ENCODE data around the gene ZFP36L1.

ZFP36L1 gene

GRCh38 chr14:68762953-68763764 is 29.7 kb downstream of the ZFP36L1 start:
- no peak for DNase-seq (ENCODE audit: low read depth)

- DNase-seq (ENCODE audit: low read depth), result no peak
Observed at GRCh38 chr14:68761391-68761790, 31.5 kb downstream of the ZFP36L1 start.

- no peak for DNase-seq (ENCODE audit: low read depth)
Observed at GRCh38 chr14:68760761-68761160, 32.1 kb downstream of the ZFP36L1 start.

GRCh38 chr14:68759937-68760336 is 32.9 kb downstream of the ZFP36L1 start:
- no peak for DNase-seq (ENCODE audit: low read depth)

GRCh38 chr14:68759017-68759560 is 33.8 kb downstream of the ZFP36L1 start:
- DNase-seq (ENCODE audit: low read depth), result no peak

- no peak for DNase-seq (ENCODE audit: low read depth)
Observed at GRCh38 chr14:68758301-68758700, 34.6 kb downstream of the ZFP36L1 start.

GRCh38 chr14:68757618-68758081 is 35.2 kb downstream of the ZFP36L1 start:
- DNase-seq (ENCODE audit: low read depth), result no peak

- DNase-seq (ENCODE audit: low read depth), result no peak
Observed at GRCh38 chr14:68756734-68757133, 36.1 kb downstream of the ZFP36L1 start.

GRCh38 chr14:68756000-68756481 is 36.8 kb downstream of the ZFP36L1 start:
- DNase-seq (ENCODE audit: low read depth), result no peak

- no peak for DNase-seq (ENCODE audit: low read depth)
Observed at GRCh38 chr14:68755016-68755353, 37.9 kb downstream of the ZFP36L1 start.

- no peak for DNase-seq (ENCODE audit: low read depth)
Observed at GRCh38 chr14:68753690-68754089, 39.2 kb downstream of the ZFP36L1 start.

- DNase-seq (ENCODE audit: low read depth), result no peak
Observed at GRCh38 chr14:68752271-68753006, 40.4 kb downstream of the ZFP36L1 start.

- no peak for DNase-seq (ENCODE audit: low read depth)
Observed at GRCh38 chr14:68749487-68750475, 43.1 kb downstream of the ZFP36L1 start.

- DNase-seq (ENCODE audit: low read depth), result no peak
Observed at GRCh38 chr14:68748691-68749090, 44.2 kb downstream of the ZFP36L1 start.

- no peak for DNase-seq (ENCODE audit: low read depth)
Observed at GRCh38 chr14:68748260-68748659, 44.6 kb downstream of the ZFP36L1 start.

GRCh38 chr14:68747393-68747792 is 45.5 kb downstream of the ZFP36L1 start:
- DNase-seq (ENCODE audit: low read depth), result no peak

GRCh38 chr14:68744613-68745012 is 48.3 kb downstream of the ZFP36L1 start:
- no peak for DNase-seq (ENCODE audit: low read depth)

GRCh38 chr14:68741839-68742470 is 50.9 kb downstream of the ZFP36L1 start:
- DNase-seq (ENCODE audit: low read depth), result no peak

- no peak for DNase-seq (ENCODE audit: low read depth)
Observed at GRCh38 chr14:68741477-68741791, 51.4 kb downstream of the ZFP36L1 start.

GRCh38 chr14:68740788-68741476 is 51.9 kb downstream of the ZFP36L1 start:
- no peak for DNase-seq (ENCODE audit: low read depth)

GRCh38 chr14:68739701-68740100 is 53.2 kb downstream of the ZFP36L1 start:
- DNase-seq (ENCODE audit: low read depth), result no peak

Measured in T follicular helper cell (primary cell).